Stimulated activated naive CD4-positive, alpha-beta T cell (primary cell): ENCODE data around the gene UBA1.

ENCODE experiments used
- DNase-seq, 6 experiments: peaks; one replicate each; lab custom pipeline; 2025; lab: John Stamatoyannopoulos, UW

UBA1 gene

DNA sequence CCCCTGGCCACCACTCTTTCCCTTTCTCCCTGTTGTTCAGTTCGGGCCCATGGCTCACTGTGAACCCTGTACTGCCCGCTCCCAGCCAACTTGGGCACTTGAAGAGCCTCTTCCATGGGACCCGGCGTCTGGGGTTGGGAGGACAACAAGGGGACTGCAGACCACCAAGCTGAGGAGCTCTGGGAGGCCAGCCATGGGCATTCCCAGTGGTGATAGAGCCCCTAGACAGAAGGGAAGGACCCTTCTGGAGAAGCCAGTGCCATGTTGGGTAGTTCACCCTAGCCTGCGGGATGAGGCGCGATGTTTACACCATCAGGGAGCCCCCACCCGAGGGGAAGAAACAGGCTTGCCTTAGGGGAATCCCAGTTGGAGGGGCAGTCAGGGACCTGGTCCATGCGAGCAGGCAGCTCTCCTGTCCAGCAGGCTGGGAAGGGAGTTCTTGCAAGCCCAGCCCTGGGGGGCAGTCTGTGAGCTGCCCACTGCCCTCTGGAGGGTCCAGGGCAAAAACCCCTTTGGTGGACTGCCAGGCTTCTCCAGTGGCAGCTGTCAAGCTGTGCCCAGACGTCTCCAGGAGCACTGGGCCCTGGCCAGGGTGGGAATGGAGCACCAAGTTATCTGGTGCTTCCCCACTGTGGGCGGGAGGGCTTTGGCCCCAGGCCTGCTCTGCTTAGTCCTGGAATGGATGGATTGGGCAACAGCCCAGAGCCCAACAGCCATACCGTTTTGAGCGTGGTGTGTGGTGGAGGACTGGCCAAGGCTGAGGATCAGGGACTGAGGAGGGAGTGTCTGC, 23.7 kb upstream of the UBA1 start:
- DNase-seq: no peak

- DNase-seq: no peak
Observed at GRCh38 chrX:47170861-47171692, 22.6 kb upstream of the UBA1 start.

DNA sequence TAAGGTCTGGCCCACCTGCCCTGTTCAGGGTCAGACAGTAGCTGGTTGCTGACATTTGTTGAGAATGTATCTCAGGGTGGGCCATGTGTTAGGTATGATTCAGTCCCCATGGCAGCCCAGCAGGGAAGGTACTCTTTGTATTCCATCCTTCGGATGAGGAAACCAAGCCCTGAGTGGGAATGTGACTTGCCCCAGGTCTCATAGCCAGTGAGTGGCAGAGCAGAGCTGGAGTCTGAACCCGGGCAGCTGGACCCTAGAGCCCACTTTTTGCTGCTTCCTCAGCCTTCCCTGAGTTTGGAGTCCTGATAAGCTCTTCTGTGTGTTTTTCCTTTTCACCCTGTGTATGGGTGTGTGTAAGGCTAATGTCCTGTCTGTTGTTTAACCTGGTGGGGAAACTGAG, 21.6 kb upstream of the UBA1 start:
- DNase-seq: no peak

GRCh38 chrX:47172549-47172948, 21.1 kb upstream of the UBA1 start:
- DNase-seq: no peak

DNA sequence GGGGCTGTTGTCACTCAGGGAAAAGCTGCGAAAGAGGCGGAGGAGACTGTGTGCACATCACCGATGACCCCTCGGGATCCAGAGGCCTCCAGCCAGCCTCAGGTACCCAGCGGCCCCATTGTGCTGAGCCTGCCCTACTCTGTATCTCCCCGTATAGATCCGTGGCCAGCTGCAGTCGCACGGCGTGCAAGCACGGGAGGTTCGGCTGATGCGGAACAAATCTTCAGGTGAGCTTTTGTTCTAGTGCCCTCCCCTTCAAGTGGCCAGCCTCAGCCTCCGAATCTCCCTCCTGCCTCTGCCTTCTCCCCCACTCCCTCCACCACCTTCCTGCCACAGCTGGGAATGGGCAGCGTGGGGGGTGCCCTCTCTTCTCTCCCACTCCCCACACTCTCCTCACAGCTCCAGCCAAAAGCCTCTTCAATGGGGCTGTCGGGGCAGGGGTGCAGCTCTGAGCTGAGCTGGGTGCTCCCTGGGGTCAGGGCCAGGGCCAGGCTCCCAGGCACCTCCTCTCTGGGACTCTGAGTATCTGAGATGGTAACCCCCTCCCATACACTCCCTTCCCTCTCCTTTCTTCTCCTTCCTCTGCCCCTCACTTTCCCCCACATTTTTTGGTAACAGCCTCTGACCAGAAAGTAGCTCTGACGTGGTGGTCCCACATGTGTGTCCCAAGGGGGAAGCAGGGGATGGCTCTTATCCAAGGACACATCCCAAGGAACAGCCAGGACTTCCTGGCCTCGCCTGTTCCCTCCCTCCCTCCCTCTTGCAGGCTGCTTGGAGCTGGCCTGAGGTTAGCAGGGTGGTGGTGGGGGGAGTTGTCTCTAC, 20.4 kb upstream of the UBA1 start:
- no peak for DNase-seq

DNA sequence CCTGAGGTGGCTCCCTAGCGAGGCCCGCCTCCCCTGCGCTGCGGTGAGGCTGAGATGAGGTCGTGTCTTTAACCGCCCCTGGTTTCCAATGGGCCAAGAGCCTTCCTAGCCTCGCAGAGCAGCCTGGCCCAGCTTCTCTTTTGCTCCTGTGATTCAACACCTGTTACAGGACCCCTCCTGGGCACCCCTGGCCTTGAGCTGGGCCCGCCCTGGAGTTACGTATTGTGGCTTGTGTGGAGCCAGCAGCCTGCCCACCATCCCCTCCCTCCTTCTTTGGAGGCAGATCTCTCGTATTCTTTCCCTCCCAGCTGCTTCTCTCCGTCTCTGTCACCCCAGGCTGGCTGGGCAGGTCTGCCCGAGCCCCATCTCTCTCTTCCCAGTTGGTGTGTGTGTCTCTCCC, 19.3 kb upstream of the UBA1 start:
- no peak for DNase-seq

GRCh38 chrX:47174846-47175587, 18.6 kb upstream of the UBA1 start:
- DNase-seq: no peak

DNA sequence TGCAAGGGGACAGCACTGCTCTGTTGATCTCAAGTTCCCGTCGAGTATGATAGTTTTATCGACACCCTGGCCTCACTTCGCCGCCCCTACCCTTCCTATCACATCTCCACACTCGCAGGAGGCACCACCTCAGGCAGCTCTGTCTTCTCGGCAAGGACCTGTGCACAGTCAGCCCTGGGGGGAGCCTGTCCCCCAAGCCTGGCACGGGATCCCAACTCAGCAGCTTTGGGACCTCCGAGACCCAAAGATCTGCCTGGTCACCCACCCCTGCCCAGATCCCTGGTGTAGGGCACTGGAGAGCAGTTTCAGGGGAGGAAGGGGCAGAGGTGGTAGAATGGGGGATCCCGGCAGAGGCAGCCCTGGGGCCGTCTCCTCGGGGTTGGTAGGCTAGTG, 18.0 kb upstream of the UBA1 start:
- no peak for DNase-seq

GRCh38 chrX:47176101-47176740, 17.4 kb upstream of the UBA1 start:
- no peak for DNase-seq

DNA sequence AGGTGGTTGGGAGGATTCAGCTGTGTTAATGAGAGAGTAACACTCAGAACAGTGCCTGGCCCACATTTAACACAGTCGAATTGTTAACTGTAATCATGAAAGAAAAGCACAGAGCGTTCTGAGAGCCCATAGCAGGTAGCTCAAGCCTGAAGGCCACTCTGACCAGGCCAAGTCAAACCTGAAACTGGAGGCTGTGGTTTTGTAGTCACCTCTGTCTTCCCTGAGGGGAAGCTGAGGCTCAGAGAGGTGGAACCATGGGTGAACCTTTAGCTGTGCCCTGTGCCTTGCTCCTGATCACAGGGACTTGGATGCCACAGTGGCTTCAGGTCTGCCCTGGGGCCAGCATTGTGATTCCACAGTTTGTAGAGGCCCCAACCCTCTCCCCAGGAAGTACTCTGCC, 16.6 kb upstream of the UBA1 start:
- no peak for DNase-seq

DNA sequence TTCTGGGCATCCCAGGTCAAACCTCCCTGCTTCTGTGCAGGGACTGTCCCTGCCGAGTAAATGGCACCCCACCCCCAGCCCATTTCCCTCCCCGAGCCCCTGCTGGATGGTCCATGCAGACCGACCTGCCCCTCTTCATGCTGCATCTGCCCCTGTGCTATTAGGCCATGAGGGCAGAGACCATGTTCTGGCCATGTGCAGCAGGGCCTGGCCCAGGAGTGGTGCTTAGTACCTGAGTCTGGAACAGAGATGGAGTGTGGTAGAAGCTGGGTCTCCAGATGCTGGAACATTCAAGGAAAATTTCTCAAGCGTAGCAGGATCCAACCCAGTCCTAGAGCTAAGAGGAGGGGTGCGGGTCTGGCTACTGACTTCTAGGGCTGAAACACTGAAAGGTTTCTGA, 15.3 kb upstream of the UBA1 start:
- no peak for DNase-seq

- no peak for DNase-seq
Observed at GRCh38 chrX:47179221-47179927, 14.3 kb upstream of the UBA1 start.

- DNase-seq: no peak
Observed at GRCh38 chrX:47179928-47180255, 13.7 kb upstream of the UBA1 start.

DNA sequence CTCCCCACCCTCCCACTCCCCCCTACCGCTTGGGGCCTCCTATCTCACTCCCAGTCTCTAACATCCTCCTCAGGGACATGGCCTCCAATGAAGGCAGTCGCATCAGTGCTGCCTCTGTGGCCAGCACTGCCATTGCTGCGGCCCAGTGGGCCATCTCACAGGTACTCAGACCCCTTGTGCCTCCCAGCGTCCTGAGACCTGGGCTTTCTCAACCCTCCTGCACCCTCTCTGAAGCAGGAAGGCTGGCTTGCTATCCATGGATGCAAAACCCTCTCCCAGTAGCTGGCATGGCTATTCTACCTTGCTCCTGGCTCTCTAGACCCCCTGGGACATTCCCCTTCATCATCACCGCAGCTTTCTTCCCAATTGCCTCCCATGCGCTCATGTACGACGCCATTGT, 13.3 kb upstream of the UBA1 start:
- no peak for DNase-seq

DNA sequence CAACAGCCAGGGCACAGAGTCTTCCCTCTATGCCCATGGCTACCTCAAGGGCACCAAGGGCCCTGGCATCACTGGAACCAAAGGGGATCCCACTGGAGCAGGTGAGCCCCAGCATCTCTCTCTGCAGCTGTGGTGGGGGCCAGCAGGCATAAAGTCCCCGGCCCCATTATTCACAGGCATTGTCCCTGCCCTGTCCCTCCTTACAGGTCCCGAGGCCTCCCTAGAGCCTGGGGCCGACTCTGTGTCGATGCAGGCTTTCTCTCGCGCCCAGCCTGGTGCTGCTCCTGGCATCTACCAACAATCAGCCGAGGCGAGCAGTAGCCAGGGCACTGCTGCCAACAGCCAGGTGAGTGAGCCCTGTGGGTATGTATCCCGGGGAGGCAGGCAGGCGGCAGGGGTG, 12.3 kb upstream of the UBA1 start:
- no peak for DNase-seq

DNA sequence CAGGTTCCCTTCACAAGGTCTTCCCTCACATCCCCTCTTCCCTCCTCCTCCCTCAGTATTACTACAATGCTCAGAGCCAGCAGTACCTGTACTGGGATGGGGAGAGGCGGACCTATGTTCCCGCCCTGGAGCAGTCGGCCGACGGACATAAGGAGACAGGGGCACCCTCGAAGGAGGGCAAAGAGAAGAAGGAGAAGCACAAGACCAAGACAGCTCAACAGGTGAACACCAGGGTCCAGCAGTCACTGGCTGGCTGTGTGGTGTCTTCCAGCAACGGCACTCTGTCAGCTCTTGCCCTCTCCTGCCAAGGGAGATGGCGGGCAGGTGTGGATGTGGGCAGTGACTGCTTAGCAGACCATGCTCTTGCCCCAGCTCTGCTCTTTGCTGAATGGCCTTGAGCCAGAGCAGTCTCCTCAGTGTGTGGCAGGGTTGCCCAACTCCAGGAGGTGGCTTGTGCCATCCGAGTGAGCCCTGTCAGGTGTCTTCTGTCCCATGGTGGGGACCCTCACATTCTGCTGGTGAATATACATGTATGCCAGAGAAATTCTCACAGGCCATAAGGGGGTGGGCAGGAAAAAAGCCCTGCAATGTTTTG, 11.4 kb upstream of the UBA1 start:
- no peak for DNase-seq

DNA sequence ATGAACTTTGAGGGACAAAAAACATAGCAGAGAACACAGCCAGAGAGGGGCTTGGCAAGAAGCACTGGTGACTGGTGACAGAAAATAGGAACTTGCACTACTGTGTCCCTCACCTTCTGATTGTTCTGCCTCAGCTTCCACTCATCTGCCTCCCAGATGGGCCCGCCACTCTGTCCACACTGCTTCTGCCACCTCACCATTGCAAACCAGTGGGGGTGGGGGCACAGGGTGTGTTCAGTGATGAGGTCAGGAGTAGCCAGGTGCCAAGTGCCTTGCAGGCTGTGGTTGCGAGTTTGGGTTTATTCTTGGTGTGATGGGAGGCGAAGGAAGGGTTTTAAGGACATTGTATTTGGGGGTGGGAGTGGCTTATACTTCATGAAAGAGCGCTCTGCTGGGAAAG, 9.1 kb upstream of the UBA1 start:
- DNase-seq: no peak

DNA sequence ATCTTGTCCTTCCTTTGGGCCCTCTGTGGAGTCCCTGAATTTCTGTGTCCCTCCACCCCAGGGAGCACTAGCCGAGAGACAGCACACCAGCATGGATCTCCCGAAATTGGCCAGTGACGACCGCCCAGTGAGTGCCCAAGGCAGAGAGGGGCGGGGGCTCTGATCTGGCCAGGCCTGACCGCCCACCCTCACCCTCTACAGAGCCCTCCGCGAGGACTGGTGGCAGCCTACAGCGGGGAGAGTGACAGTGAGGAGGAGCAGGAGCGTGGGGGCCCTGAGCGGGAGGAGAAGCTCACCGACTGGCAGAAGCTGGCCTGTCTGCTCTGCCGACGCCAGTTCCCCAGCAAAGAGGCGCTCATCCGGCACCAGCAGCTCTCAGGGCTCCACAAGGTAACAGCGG, 8.4 kb upstream of the UBA1 start:
- no peak for DNase-seq

- DNase-seq: no peak
Observed at GRCh38 chrX:47186096-47186740, 7.4 kb upstream of the UBA1 start.

GRCh38 chrX:47187106-47187677, 6.4 kb upstream of the UBA1 start:
- DNase-seq: no peak
